Measurements from ENCODE around the gene PDCD1.

DNA sequence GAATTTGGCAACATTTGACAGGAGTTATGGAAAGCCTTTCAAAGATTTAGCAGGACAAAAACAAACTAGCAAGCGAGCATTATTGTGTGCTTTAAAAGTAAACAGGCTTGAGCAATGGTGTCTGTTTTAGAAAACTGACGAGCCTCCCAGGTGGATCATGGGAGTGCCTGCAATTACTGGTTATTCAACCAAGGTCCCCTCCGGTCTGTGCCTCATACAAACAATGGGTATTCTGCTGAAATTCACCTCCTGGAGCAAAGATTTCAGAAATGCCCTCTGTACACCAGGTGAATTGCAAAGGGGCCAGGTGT lies 33.2 kb upstream of the PDCD1 start:
- TF ChIP-seq, protein P1, sequence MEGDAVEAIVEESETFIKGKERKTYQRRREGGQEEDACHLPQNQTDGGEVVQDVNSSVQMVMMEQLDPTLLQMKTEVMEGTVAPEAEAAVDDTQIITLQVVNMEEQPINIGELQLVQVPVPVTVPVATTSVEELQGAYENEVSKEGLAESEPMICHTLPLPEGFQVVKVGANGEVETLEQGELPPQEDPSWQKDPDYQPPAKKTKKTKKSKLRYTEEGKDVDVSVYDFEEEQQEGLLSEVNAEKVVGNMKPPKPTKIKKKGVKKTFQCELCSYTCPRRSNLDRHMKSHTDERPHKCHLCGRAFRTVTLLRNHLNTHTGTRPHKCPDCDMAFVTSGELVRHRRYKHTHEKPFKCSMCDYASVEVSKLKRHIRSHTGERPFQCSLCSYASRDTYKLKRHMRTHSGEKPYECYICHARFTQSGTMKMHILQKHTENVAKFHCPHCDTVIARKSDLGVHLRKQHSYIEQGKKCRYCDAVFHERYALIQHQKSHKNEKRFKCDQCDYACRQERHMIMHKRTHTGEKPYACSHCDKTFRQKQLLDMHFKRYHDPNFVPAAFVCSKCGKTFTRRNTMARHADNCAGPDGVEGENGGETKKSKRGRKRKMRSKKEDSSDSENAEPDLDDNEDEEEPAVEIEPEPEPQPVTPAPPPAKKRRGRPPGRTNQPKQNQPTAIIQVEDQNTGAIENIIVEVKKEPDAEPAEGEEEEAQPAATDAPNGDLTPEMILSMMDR (conservative IDR thresholded peaks at IDR 0.05), result no peak
- no peak for TF ChIP-seq EZH2 (IDR thresholded peaks at IDR 0.05; ENCODE audit: low read depth)
